ENCODE data around the gene MAD2L2.

Gene MAD2L2

DNA sequence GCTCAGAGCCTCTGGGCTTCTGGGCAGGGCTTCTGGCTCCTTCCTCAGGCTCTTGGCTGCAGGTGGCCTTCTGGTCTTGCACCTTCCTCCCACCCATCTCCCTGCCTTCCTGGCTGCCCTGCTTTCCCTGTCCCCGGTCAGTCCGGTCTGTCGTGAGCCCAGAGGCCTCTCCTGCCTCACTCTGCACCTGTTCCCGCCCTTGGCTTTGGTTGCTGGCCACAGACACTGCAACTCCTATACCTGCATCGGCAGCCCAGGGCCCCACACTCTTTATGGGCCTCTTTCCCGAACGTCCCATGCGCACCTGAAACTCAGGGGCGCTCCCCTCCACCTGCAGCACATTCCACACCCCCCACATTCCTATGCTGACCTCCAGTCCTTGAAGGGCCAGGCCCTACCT lies 34.6 kb downstream of the MAD2L2 start:
- Histone ChIP-seq H3K9me3 (ENCODE audit: insufficient read depth, low read length) (no peaks in the 10 kb centered on the region), H3K36me3 (ENCODE audit: low read length) (no peaks in the 10 kb centered on the region), H3K4me2 (ENCODE audit: low read depth, low read length, poor library complexity, severe bottlenecking) (no peak overlapping the region), H4K20me1 (ENCODE audit: low read depth, low read length) (no peaks in the 10 kb centered on the region), H3K9me2 (replicated peaks; ENCODE audit: insufficient read depth, low read length) (no peaks in the 10 kb centered on the region), H3K27me3 (ENCODE audit: low read length) (no peaks in the 10 kb centered on the region), H3K79me2 (ENCODE audit: insufficient read depth, low read length) (no peaks in the 10 kb centered on the region), H2AFZ (ENCODE audit: low read depth, low read length, severe bottlenecking) (no peak overlapping the region), H3K9ac (ENCODE audit: low read length) (no peak overlapping the region), H3F3A (ENCODE audit: insufficient read depth) (no peaks in the 10 kb centered on the region), H3K4me3 (ENCODE audit: insufficient read depth, low read length, poor library complexity, severe bottlenecking) (no peak overlapping the region), H3K27ac (ENCODE audit: low read depth, low read length) (no peak overlapping the region)
- TF ChIP-seq CTCF (IDR thresholded peaks at IDR 0.05; ENCODE audit: insufficient read depth, low read length, poor library complexity, severe bottlenecking) (no peak), EZH2phosphoT487 (conservative IDR thresholded peaks at IDR 0.05; ENCODE audit: low read length) (no peak)

DNA sequence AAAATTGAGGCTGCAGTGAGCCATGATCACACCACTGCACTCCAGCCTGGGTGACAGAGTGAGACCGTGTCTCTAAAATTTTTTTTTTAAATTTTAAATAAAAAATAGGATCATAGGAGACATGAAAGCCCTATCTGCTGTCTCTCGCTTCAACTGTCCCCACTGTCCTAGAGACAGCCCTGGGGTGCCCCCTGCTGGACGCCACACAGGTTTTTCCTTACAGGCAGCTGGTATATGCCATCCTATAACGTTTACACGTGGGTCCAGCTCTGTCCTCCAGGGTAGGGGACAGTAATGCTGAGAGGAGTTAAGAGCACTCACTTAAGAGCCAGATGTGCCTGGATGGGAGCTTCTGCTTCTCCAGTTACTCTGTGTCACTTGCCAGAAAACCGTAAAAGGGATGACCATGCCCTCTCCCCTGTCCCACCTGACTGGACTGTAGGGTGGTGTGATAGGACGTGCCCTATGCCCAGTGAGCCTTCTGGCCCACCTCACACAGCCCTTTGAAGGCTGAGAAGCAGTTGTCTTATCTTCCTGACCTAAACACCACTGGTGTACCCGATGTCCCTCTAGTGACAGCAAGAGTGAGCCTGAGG lies 35.2 kb downstream of the MAD2L2 start:
- Histone ChIP-seq H3K79me2 (ENCODE audit: insufficient read depth, low read length) (no peaks in the 10 kb centered on the region), H3K4me2 (ENCODE audit: low read depth, low read length, poor library complexity, severe bottlenecking) (no peak overlapping the region), H3K36me3 (ENCODE audit: low read length) (no peaks in the 10 kb centered on the region), H3F3A (ENCODE audit: insufficient read depth) (no peaks in the 10 kb centered on the region), H3K9me2 (replicated peaks; ENCODE audit: insufficient read depth, low read length) (no peaks in the 10 kb centered on the region), H2AFZ (ENCODE audit: low read depth, low read length, severe bottlenecking) (no peak overlapping the region), H4K20me1 (ENCODE audit: low read depth, low read length) (no peaks in the 10 kb centered on the region), H3K4me3 (ENCODE audit: insufficient read depth, low read length, poor library complexity, severe bottlenecking) (no peak overlapping the region), H3K9me3 (ENCODE audit: insufficient read depth, low read length) (no peaks in the 10 kb centered on the region), H3K9ac (ENCODE audit: low read length) (no peak overlapping the region), H3K27ac (ENCODE audit: low read depth, low read length) (no peak overlapping the region), H3K27me3 (ENCODE audit: low read length) (no peaks in the 10 kb centered on the region)
- TF ChIP-seq CTCF (IDR thresholded peaks at IDR 0.05; ENCODE audit: insufficient read depth, low read length, poor library complexity, severe bottlenecking) (peak; percentile 63), EZH2phosphoT487 (conservative IDR thresholded peaks at IDR 0.05; ENCODE audit: low read length) (no peak)

DNA sequence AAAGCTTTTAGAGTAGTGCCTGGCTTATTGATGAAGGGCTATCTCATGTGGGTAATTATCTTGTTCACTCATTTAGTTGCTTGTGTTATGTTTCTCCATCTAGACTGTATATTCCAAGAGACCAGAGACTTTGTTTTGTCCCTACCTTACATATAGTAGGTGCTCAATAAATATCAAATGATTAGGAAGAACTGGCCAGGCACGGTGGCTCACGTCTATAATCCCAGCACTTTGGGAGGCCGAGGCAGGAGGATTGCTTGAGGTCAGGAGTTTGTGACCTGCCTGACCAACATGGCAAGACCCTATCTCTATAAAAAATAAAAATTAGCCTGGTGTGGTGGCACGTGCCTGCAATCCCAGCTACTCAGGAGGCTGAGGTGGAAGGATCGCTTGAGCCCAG lies 35.7 kb downstream of the MAD2L2 start:
- no peaks in the 10 kb centered on the region for H3K9me2 ChIP-seq (replicated peaks; ENCODE audit: insufficient read depth, low read length)
- no peak overlapping the region for H3K9ac ChIP-seq (ENCODE audit: low read length)
- H3K36me3 ChIP-seq (ENCODE audit: low read length) = no peaks in the 10 kb centered on the region
- H3K79me2 ChIP-seq (ENCODE audit: insufficient read depth, low read length) = no peaks in the 10 kb centered on the region
- no peak overlapping the region for H3K4me2 ChIP-seq (ENCODE audit: low read depth, low read length, poor library complexity, severe bottlenecking)
- H3K27ac ChIP-seq (ENCODE audit: low read depth, low read length) = no peak overlapping the region
- H3K27me3 ChIP-seq (ENCODE audit: low read length) = no peaks in the 10 kb centered on the region
- no peak overlapping the region for H3K4me3 ChIP-seq (ENCODE audit: insufficient read depth, low read length, poor library complexity, severe bottlenecking)
- no peak for TF ChIP-seq EZH2phosphoT487 (conservative IDR thresholded peaks at IDR 0.05; ENCODE audit: low read length)
- no peak for TF ChIP-seq CTCF (IDR thresholded peaks at IDR 0.05; ENCODE audit: insufficient read depth, low read length, poor library complexity, severe bottlenecking)
- no peaks in the 10 kb centered on the region for H3F3A ChIP-seq (ENCODE audit: insufficient read depth)
- H3K9me3 ChIP-seq (ENCODE audit: insufficient read depth, low read length) = no peaks in the 10 kb centered on the region
- H2AFZ ChIP-seq (ENCODE audit: low read depth, low read length, severe bottlenecking) = no peak overlapping the region
- H4K20me1 ChIP-seq (ENCODE audit: low read depth, low read length) = no peaks in the 10 kb centered on the region
